Measurements from ENCODE around the gene PHC1.
"Not testable (repeated sequence)": the region's sequence is repeated elsewhere in the genome, so short reads cannot be mapped to it uniquely, and the experiment has no call there.

Gene PHC1

DNA sequence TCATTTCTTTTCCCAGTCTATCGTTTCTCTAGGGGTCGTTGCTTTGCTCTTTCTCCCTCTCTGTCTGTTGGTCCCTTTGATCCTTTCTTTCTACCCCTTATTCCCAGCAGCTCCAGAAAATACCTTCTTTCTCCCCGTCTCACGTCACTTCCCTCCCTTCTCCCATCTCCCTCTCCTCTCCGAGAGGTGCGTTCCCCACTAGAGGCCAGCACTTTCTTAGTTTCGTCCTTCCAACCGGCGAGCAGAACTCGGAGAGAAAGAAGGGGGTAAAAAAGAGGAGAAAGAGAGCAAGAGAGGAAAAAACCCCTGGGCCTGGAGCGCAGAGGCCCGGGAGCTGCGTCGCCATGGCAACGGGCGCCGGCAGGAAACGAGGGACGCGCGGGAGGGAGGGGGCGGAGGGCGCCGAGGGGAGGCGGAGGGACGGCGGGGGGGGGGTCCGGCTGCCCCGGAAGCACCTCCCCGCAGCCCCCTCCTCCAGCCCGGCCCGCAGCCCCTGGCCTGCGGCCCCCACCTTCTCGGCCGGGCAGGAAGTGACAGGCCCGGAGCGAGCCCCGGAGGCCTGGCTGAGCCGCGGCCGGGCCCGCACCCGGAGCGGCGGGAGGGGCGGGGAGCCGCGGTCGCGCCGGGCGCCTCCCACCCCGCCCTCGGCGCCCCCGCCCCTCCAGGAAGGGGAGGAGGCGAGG, at the start of gene PHC1:
Gene PHC1, plus strand, starts transcription at position 477 of the 683 bp plus-strand sequence. CDS start 3,169 bp downstream, outside the sequence.
- DNase-seq (ENCODE audit: low read depth), result peak; percentile 66

DNA sequence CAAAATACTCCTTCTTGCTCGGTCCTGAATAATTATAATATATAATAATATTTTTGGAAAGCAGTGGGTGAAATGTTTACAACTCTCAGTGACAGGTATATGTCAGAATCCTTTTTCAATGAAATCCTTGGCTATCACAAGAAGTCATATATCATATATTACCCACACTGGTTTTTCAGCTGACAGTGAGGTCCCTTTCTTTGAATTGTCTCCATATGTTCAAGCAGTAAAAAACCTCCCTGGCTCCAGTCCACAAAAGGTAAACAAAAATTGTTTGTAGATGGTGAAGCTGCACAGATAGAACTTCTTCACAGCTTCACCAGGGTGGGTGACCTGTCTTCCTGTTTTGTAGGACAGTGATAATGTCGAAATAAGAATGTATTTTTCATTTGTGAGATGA, 47.9 kb upstream of the PHC1 start:
- no peak for DNase-seq (ENCODE audit: low read depth)

DNA sequence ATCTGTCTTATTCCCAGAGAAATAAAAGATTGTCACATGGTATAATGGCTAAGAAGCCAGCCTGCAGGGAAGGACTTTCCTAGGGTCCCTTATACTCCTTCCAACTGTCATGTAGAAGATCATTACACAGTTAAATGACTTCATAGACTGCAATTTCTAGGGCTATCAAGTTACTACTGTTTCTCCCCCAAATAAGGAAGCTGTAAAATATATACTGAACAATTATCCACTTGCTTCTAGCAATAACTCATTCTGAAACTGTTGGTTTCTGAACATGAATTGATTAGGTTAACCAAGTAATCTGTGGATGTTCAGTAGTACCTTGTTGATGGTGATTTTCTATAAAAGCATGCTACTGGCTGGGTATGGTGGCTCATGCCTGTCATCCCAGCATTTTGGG, 47.3 kb upstream of the PHC1 start:
- no peak for DNase-seq (ENCODE audit: low read depth)

DNA sequence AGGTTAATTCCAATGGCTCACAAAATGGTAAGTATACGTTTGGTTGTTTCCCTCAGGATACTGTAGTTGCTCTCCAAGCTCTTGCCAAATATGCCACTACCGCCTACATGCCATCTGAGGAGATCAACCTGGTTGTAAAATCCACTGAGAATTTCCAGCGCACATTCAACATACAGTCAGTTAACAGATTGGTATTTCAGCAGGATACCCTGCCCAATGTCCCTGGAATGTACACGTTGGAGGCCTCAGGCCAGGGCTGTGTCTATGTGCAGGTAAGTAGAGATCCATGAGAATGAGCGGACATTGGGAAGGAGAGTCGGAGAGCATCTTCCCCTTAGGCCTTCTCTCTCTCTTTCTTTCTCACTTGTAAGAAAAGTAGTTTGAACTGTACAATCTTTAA, 46.5 kb upstream of the PHC1 start:
- DNase-seq (ENCODE audit: low read depth), result no peak

DNA sequence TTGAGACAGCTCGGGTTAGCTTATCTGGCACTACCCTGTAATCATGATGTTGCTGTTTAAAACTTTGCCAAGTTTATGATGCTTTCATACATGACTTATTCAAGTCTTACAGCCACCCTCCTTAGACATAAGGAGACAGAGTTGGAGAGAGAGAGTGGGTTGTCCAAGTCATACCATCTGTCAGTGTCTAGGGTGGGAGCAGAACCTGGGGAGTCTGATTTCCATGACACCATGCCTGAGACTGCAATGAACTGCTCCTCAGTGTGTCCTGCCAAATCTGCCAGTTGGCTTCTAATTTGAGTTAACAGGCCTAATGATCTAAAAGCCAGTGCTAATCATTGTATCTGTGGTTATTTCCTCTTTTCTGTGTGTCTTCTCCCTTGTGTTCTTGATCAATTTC, 43.7 kb upstream of the PHC1 start:
- no peak for DNase-seq (ENCODE audit: low read depth)

DNA sequence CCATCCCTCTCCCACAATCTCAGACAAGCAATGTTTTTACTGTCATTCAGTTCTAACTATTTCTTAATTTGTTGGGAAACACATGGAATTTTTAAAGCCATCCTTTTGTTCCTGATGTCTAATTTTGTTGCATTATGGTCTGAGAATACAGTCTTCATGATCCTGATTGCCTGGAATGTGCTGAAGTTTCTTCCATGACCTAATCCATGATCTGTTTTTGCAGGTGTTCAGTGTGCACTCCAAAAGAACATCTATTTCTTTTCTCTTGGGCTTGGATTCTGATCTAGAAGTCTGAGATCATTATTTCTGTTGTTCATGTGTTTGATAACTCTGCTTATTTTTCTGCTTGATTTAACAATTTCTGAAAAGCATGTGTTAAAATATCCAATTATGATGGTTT, 43.2 kb upstream of the PHC1 start:
- no peak for DNase-seq (ENCODE audit: low read depth)

DNA sequence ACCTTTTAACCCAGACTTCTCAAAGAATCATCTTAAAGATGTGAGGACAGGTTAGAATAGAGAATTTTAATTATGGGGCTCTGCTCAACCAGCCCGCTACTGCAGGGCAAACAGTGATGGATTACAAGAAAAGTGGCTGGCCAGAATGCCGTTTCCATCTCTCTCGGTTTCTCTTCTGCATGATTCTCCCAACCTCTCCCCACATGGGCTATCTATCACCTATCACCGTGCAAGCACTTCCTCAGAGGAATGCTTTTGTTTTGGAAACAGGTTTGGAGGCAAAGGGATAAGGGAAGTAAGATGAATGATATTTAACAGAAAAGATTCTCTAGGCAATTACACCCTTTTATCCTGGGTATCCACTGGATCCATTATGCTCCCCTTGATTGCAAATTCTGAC, 37.4 kb upstream of the PHC1 start:
- no peak for DNase-seq (ENCODE audit: low read depth)

DNA sequence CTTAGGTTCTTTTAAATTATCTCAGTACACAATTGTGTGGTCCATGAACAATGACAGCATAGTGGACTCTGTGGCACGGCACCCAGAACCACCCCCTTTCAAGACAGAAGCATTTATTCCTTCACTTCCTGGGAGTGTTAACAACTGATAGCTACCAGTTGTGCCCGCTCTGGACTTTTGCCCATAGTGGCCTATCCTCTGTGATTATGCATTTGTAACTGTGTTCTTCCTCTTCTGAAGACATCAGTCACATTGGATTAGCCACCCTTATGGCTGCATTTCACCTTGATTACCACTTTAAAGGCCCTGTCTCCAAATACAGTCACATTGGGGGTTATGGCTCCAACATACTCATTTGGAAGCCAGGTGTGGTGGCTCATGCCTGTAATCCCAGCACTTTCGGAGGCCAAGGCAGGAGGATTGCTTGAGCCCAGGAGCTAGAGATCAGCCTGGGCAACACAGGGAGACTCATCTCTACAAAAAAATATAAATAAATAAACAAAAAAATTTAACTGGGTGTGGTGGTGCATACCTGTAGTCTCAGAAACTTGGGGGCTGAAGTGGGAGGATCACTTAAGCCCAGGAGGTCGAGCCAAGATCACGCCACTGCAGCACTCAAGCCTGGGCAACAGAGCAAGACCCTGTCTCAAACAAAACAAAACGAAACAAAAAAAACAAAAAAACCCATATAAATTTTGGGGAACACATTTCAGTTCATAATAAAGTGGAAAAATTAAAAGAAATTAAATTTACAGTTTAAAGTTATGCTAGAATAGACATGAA, 27.6 kb upstream of the PHC1 start:
- no peak for DNase-seq (ENCODE audit: low read depth)

DNA sequence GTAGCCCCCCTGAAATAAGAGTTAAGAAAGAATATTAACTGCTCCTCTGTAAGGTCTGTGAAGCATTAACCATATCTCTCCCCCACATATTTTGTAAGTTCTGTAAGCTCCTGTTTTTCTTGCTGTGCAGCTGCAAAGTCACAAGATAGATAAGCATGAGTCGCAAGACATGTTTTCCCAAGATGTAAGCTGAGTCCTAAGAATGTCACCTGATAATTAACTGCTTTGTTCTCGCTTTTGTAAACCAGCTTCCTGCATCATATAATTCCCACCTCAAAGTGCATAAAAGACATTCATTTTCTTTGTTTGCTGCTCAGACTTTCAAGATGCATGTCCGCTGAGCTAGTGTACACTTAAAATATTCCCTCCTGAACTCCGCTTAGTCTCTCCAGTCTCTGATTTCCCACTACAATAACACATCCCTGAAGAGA, 27.0 kb upstream of the PHC1 start:
- no peak for DNase-seq (ENCODE audit: low read depth)

DNA sequence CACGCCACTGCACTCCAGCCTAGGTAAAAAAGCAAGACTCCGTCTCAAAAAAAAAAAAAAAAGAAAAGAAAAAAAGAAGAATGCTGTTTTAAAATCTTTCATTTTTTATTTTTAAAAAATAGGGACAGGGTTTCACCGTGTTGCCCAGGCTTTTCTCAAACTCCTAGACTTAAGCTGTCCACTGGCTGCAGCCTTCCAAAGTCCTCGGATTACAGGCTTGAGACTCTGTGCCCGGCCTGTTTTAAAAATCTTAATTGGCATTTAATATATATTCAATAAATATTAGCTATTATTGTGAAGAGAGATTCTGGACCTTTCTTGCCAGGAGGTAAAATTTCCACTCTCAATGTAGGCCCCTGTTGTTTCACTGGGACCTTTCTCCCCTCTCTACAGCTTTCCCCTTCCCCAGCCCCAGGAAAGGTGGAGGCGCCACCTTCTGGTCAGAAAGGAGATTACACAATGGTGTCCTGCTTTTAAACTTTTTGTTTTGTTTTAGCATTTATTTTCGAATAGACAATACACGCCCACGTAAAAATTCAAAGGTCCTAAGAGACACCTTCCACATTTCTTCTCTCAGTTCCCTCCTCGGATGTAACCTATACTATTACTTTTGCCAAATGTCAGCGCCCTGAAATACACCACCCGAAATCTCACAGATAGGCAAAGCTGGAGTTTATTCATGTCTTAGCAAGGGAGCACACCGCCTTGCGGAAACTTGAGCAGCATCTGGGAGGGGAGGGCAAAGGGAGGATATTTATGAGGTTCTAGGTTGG, 23.8 kb upstream of the PHC1 start:
- peak; percentile 33 for DNase-seq (ENCODE audit: low read depth)

DNA sequence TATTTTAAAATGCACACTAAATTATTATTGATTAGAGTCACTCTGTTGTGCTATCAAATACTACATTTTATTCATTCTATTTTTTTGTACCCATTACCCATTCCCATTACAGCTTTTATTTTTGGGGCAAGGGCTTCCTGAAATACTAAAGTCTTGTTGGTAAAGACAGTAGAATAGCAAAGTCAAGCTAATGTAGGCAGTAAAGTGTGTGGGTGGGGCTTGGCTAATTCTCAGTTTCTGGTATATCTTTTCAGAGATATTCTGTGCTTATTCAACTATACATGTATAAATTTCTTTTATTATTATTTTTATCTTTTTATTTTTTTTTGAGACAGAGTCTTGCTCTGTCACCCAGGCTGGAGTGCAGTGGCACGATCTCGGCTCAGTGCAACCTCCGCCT, 22.3 kb upstream of the PHC1 start:
- no peak for DNase-seq (ENCODE audit: low read depth)

DNA sequence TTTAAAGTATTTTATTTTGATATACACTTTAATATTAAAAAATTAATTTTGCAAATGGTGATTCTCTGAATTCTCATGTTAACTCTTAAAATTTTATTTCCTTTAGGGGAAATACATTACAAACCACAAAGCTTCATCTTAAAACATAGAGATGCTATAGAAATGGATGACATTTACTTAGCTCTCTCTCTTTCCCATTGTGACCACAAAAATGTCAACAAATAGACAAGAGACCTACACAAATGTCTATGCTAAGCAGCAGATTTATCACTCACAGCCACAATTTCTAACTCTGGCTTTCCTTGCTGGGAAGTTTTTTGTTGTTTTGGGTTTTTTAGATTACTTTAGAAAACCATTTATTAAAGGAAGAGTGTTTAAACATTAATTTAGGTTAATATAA, 19.9 kb upstream of the PHC1 start:
- no peak for DNase-seq (ENCODE audit: low read depth)

DNA sequence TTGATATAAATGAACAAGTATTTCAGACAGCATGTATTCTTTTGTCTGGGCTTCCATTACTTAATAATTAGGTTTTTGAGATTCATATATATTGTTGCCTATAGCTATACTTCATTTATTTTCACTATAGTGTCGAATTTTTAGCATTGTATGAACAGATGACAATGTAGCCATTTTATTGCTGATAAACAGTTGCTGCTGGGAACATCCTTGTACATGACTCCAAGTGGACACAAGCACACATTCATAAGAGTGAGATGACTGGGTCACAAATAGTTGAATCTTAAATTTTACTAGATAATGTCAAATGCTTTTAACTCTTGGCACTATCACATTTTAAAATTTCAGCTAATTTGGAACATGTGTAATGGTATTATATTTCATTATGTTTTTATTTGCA, 19.3 kb upstream of the PHC1 start:
- no peak for DNase-seq (ENCODE audit: low read depth)

DNA sequence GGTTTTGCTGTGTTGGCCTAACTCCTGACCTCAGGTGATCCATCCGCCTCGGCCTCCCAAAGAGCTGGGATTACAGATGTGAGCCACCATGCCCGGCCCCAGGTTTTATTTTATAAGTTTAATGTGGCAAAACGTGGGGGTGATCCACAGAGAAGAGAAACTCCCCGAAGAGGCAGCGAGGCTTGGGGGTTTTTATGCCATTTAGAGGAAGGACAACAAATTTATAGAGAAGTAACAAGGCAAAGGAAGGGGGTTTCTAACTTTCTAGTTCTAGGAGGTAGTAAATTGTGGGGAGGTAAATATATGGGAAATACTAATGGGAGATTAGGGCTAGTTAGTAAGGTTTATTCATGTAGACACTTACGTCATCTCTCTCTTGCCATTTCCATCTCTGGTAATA, 17.2 kb upstream of the PHC1 start:
- no peak for DNase-seq (ENCODE audit: low read depth)

DNA sequence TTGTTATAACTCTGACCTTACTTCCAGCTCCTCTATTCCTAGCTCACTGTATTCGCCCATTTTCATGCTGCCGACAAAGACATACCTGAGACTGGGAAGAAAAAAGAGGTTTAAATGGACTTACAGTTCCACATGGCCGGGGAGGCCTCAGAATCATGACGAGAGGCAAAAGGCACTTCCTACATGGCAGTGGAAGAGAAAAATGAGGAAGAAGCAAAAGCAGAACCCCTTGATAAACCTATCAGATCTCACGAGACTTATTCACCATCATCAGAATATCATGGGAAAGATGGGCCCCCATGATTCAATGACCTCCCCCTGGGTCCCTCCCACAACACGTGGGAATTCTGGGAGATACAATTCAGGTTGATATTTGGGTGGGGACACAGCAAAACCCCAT, 14.5 kb upstream of the PHC1 start:
- DNase-seq (ENCODE audit: low read depth), result no peak

DNA sequence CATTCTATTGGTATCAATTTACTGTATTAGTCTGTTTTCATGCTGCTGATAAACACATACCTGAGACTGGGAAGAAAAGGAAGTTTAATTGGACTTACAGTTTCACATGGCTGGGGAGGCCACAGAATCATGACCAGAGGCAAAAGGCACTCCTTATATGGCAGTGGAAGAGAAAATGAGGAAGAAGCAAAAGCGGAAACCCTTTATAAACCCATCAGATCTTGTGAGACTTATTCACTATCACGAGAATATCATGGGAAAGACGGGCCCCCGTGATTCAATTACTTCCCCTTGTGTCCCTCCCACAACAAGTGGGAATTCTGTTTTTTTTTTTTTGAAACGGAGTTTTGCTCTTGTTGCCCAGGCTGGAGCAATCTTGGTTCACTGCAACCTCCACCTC, 11.6 kb upstream of the PHC1 start:
- not testable (repeated sequence) for DNase-seq (ENCODE audit: low read depth)

DNA sequence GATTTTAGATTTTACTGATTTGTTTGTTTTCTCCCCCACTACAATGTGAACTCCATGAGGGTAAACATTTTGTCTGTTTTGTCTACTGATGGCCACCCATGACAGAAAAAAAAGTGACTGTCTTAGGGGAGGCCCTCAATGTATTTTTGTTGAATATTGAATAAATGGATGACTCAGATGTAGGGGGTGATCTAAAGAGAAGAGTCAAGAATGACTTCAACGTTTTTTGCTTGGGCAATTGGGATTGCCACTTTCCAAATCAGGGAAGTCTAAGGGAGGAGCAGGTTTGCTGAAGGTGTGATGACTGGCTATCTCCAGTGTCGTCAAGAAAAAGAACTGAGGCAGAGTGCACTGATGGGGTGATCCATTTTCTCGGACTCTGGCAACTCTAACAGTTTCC, 10.7 kb upstream of the PHC1 start:
- no peak for DNase-seq (ENCODE audit: low read depth)

DNA sequence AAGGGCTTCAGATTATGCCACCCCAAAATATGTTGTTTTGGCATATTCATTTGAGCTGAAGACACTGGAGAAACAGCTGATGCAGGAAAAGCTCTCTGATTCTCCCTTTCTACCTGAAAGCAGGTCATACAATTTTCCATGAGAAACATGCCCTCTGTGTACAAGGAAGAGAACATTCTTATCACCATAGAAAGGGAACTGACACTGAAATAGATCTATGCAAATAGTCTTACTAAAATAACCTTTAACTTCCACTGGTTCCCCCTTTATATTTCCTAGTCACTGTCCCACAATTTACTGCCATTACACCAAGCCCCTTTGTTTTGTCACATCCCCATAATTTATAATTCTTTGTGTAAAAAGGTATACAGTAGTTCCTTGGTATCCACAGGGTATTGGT, 9.6 kb upstream of the PHC1 start:
- DNase-seq (ENCODE audit: low read depth), result no peak

DNA sequence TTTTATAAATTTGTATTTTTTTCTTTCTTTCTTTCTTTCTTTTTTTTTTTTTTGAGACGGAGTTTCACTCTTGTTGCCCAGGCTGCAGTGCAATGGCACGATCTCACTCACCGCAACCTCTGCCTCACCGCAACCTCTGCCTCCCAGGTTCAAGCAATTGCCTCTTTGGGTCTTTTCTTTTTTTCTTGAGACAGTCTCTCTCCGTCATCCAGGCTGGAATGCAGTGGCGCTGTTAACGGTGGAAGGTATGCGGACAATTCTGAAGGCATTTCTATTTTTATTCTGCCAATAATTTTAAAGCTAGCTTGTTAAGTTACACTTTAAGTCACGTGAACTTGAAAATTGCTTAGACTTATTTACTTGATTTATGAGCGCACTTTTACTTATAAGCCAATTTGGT, 8.8 kb upstream of the PHC1 start:
- no peak for DNase-seq (ENCODE audit: low read depth)

DNA sequence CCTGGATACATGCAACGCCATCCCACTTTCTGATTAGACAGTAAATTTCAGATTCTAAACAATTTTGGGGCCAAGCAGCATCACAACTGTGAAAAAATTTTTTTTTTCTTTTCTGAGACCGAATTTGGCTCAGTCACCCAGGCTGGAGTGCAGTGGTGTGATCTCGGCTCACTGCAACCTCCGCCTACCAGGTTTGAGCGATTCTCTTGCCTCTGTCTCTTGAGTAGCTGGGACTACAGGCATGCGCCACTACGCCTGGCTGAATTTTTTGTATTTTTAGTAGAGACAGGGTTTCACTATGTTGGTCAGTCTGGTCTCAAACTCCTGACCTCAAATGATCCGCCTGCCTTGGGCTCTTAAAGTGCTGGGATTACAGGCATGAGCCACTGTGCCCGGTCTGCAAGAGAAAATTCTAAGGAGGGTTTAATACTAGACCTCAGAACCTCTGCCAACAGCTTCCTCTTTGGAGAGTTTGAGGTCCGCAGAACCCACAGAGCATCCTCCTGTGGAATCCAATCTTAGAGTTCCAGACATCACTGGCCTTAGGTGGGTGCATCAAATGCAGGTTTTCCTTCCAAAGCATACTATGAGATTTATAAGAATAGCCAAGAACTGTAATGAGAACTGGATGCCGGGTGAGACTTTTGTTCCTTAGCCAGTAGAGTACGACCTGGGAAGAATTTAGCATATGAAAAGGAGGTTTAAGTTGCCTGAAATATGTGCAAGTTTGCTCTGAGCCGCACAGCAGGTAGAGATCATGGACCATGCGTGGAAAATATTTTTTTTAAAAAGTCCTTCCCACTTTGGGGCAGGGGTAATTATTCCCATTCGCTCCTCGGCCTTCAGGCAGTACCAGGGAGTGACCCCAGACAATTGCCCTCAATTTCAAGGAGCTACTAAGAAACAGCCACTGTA, 7.8 kb upstream of the PHC1 start:
- DNase-seq (ENCODE audit: low read depth), result no peak

DNA sequence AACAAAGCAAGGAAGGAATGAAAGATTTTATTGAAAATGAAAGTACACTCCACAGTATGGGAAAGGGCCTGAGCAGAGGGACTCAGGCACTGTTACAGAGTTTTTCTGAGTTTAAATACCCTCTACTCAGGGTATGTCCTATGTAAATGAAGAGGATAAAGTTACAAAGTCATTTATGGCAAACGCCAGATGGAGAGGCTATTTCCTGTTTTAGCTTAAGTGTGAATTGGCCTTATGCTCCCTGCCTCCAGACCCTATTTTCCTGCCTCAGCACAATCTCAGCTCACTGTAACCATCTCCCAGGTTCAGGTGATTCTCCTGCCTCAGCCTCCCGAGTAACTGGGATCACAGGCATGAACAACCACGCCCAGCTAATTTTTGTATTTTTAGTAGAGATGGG, 6.8 kb upstream of the PHC1 start:
- no peak for DNase-seq (ENCODE audit: low read depth)

DNA sequence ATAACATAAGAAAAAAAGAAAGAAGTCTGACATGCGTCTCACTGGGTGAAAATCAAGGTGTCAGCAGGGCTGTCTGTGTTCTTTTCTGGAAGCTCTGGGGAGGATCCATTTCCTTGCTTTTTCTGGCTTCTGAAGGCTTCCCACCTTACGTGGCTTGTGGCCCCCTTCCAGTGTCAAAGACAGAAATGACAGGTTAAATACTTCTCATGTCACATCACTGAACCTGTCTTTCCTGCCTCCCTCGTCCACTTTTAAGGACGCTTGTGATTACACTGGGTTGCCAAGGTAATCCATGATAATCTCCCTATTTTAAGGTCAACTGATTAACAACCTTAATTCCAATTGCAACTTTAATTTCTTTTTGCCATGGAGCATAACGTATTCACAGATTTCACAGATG, 4.6 kb upstream of the PHC1 start:
- DNase-seq (ENCODE audit: low read depth), result no peak

Measured in stimulated activated CD8-positive, alpha-beta memory T cell treated with anti-CD3 and anti-CD28 coated beads, Interleukin-12 subunit alpha, Interleukin-12 subunit beta, amount 100 ng/mL, for 1 hour (primary cell).